ENCODE measurements around the gene COPS4. TPM values are rescaled to one million over a fixed set of nuclear protein-coding genes. Genes with fewer than 3 reads are reported as not detected.

COPS4 gene
- total and polyA plus RNA-seq, 2 of the 8 experiments (the other 6 are each of a cell fraction or from before 2014, with no cell fraction given): 14.9 to 28.3 TPM

GRCh38 chr4:83019794-83020494, 15.0 kb upstream of the COPS4 start:
- Histone ChIP-seq H3K4ac (replicated peaks; ENCODE audit: insufficient read length, low read depth, low read length) (no peak overlapping the region), H4K5ac (ENCODE audit: insufficient read length, low read depth, low read length) (no peak overlapping the region), H3K27me3 (replicated peaks in 1 of 4; ENCODE audit: control insufficient read depth in 3 of 4, extremely low read depth in 1 of 4, insufficient read depth in 3 of 4, low read length in 3 of 4) (no peaks in the 10 kb centered on the region), H3K23me2 (ENCODE audit: low read depth, low read length) (no peaks in the 10 kb centered on the region), H3K56ac (replicated peaks; ENCODE audit: insufficient read length, low read depth, low read length) (no peak overlapping the region), H2BK20ac (ENCODE audit: low read length) (no peak overlapping the region), H3K4me3 (ENCODE audit: extremely low read depth in 1 of 4, insufficient read depth in 2 of 4, low read depth in 3 of 4, low read length in 4 of 4) (no peak overlapping the region), H3K14ac (ENCODE audit: insufficient read length) (no peak overlapping the region), H4K91ac (replicated peaks; ENCODE audit: insufficient read length, low read length) (no peak overlapping the region), H3K23ac (ENCODE audit: insufficient read length) (no peak overlapping the region), H3K79me2 (ENCODE audit: control insufficient read depth in 1 of 2, insufficient read depth in 2 of 2, low read length in 2 of 2) (no peaks in the 10 kb centered on the region), H2AK5ac (ENCODE audit: low read depth, low read length) (no peak overlapping the region), H3K36me3 (ENCODE audit: control insufficient read depth in 2 of 4, insufficient read depth in 4 of 4, low read length in 3 of 4) (no peaks in the 10 kb centered on the region), H2AFZ (ENCODE audit: low read length) (no peak overlapping the region), H3K9ac (replicated peaks in 1 of 4; ENCODE audit: extremely low read depth in 1 of 4, low read depth in 3 of 4, low read length in 3 of 4) (no peak overlapping the region), H3K27ac (ENCODE audit: low read depth, low read length) (no peak overlapping the region), H2BK120ac (replicated peaks; ENCODE audit: low read depth, low read length) (no peak overlapping the region), H2BK15ac (ENCODE audit: low read length) (no peak overlapping the region), H4K8ac (ENCODE audit: extremely low read depth, insufficient read depth, low read length) (no peak overlapping the region), H2BK5ac (ENCODE audit: low read depth, low read length) (no peak overlapping the region), H3K4me2 (ENCODE audit: insufficient read depth in 1 of 2, low read depth in 2 of 2, low read length in 2 of 2) (no peak overlapping the region), H4K20me1 (replicated peaks in 1 of 2; ENCODE audit: control insufficient read depth in 1 of 2, insufficient read depth in 2 of 2, low read length in 2 of 2) (no peaks in the 10 kb centered on the region), H3K79me1 (ENCODE audit: low read depth, low read length) (no peaks in the 10 kb centered on the region), H3K9me3 (ENCODE audit: insufficient read depth in 2 of 2, low read depth in 1 of 2, low read length in 1 of 2) (no peaks in the 10 kb centered on the region), H3K18ac (ENCODE audit: extremely low read depth, low read length) (no peak overlapping the region), H3K4me1 (replicated peaks in 1 of 4; ENCODE audit: control insufficient read depth in 3 of 4, insufficient read depth in 4 of 4, low read length in 3 of 4) (no peaks in the 10 kb centered on the region), H2BK12ac (ENCODE audit: low read depth, low read length) (no peak overlapping the region)
- POLR2A ChIA-PET (ENCODE audit: partially characterized antibody): no interaction called here
- FAIRE-seq: no peak
- WGBS, 2 experiments (ENCODE audit: extremely low coverage in 1 of 2, insufficient coverage in 1 of 2, insufficient read length in 1 of 2, insufficient replicate concordance in 2 of 2, low coverage in 1 of 2, low lambda C conversion rate in 2 of 2, missing lambda C conversion rate in 1 of 2): 96% methylated on average over 3 of the region's 3 CpGs; no CpG with 5 or more reads in 1 of the 2 experiments
- no peak for DNase-seq (ENCODE audit: low read depth in 1 of 2, low spot score in 2 of 2)
- CTCF ChIA-PET (ENCODE audit: partially characterized antibody): interaction anchor here (0.7 kb wide), 1 partner anchor 65 kb away, joined by 3 read pairs; no protein-coding TSS in a partner anchor
- no peak for TF ChIP-seq BACH1 (IDR thresholded peaks at IDR 0.05; ENCODE audit: low read length)
- TF ChIP-seq PHF8 (conservative IDR thresholded peaks at IDR 0.05; ENCODE audit: low read depth, low read length): no peak
- no peak for TF ChIP-seq SIRT6 (IDR thresholded peaks at IDR 0.05; ENCODE audit: low read length)
- TF ChIP-seq SP1 (IDR thresholded peaks at IDR 0.05; ENCODE audit: low read depth, low read length): no peak
- no peak for TF ChIP-seq SIX5 (IDR thresholded peaks at IDR 0.05; ENCODE audit: low read depth, low read length)
- no peak for TF ChIP-seq CTBP2 (IDR thresholded peaks at IDR 0.05; ENCODE audit: borderline replicate concordance, insufficient read depth, insufficient read length, low read length)
- TF ChIP-seq JUND (IDR thresholded peaks at IDR 0.05; ENCODE audit: low read length): no peak
- TF ChIP-seq SP4 (IDR thresholded peaks at IDR 0.05; ENCODE audit: low read length): no peak
- TF ChIP-seq BCL11A (IDR thresholded peaks at IDR 0.05; ENCODE audit: low read depth in 2 of 2, low read length in 2 of 2): no peak
- TF ChIP-seq SAP30 (IDR thresholded peaks at IDR 0.05; ENCODE audit: insufficient read depth, insufficient replicate concordance, low read length): no peak
- TF ChIP-seq CHD2 (IDR thresholded peaks at IDR 0.05; ENCODE audit: low read length): no peak
- TF ChIP-seq TAF7 (optimal IDR thresholded peaks at IDR 0.05; ENCODE audit: borderline replicate concordance, low read depth, low read length): no peak
- no peak for TF ChIP-seq EZH2 (IDR thresholded peaks at IDR 0.05; ENCODE audit: low read depth, low read length, severe bottlenecking)
- no peak for TF ChIP-seq ZNF274 (IDR thresholded peaks at IDR 0.05; ENCODE audit: borderline replicate concordance, extremely low read depth, low read length)
